Hepatocyte (in vitro differentiated cells): ENCODE results near the gene TAS2R10. TPM values are rescaled to one million over a fixed set of nuclear protein-coding genes. Genes with fewer than 3 reads are reported as not detected.

Experiments used
- DNase-seq: peaks from one replicate; pipeline ENCODE4 v3.0.0-alpha.2; 2016; ENCODE audit warnings: low spot score
- H2AFZ ChIP-seq: fragments of 200-600 bp; sonication (generic); 2 replicates; pipeline ENCODE4 v1.6.0; 2016; ENCODE audit warnings: antibody characterized with exemption, mild to moderate bottlenecking
- H3K27ac ChIP-seq: fragments of 200-600 bp; sonication (generic); 2 replicates; pipeline ENCODE4 v1.5.1; 2016; ENCODE audit warnings: mild to moderate bottlenecking
- H3K27me3 ChIP-seq: fragments of 200-600 bp; sonication (generic); 2 replicates; pipeline ENCODE4 v1.6.1; 2016
- H3K36me3 ChIP-seq: fragments of 200-600 bp; sonication (generic); replicated peaks from 2 replicates; pipeline ENCODE4 v1.5.1; 2016; ENCODE audit warnings: low read depth; ENCODE audit not compliant: insufficient read depth
- H3K4me1 ChIP-seq: fragments of 200-600 bp; sonication (generic); 2 replicates; pipeline ENCODE4 v1.5.1; 2016; ENCODE audit warnings: mild to moderate bottlenecking, moderate library complexity; ENCODE audit not compliant: insufficient read depth
- H3K4me2 ChIP-seq: fragments of 200-600 bp; sonication (generic); 2 replicates; pipeline ENCODE4 v1.6.0; 2016
- H3K4me3 ChIP-seq: fragments of 200-600 bp; sonication (generic); 2 replicates; pipeline ENCODE4 v1.5.1; 2016; ENCODE audit warnings: mild to moderate bottlenecking
- H3K79me2 ChIP-seq: fragments of 200-600 bp; sonication (generic); 2 replicates; pipeline ENCODE4 v1.6.0; 2017; ENCODE audit warnings: mild to moderate bottlenecking
- H3K9me2 ChIP-seq: fragments of 200-600 bp; sonication (generic); replicated peaks from 2 replicates; pipeline ENCODE4 v1.6.0; 2017; ENCODE audit warnings: mild to moderate bottlenecking; ENCODE audit not compliant: insufficient read depth
- H3K9me3 ChIP-seq: fragments of 200-600 bp; sonication (generic); 2 replicates; pipeline ENCODE4 v1.5.1; 2016; ENCODE audit warnings: low read depth, mild to moderate bottlenecking
- H4K20me1 ChIP-seq: fragments of 200-600 bp; sonication (generic); 2 replicates; pipeline ENCODE4 v1.6.0; 2016; ENCODE audit warnings: mild to moderate bottlenecking; ENCODE audit not compliant: insufficient read depth, poor library complexity, severe bottlenecking
- EZH2 ChIP-seq: fragments of 200-600 bp; sonication (generic); IDR thresholded peaks from 2 replicates; pipeline ENCODE4 v1.6.1; 2016; ENCODE audit warnings: antibody characterized with exemption, mild to moderate bottlenecking, borderline replicate concordance
- EZH2phosphoT487 ChIP-seq: fragments of 200-600 bp; sonication (generic); IDR thresholded peaks from one replicate; pipeline ENCODE4 v1.6.1; 2018; ENCODE audit warnings: antibody characterized with exemption, mild to moderate bottlenecking, low read depth, moderate library complexity; ENCODE audit not compliant: unreplicated experiment, severe bottlenecking
- WGBS: methylation state at CpG from one replicate; pipeline ENCODE4 v1.1.6; 2016; ENCODE audit warnings: low lambda C conversion rate; ENCODE audit errors: missing lambda C conversion rate; 5-methylcytosine and 5-hydroxymethylcytosine counted together
- polyA plus RNA-seq: library from polyadenylated mRNA; unstranded; fragments of >200 nt; fragmentation: Nextera tagmentation; extraction: Ambion mirVana; gene quantifications from 2 replicates; pipeline ENCODE4 v1.2.1, GENCODE V29; 2016
- total RNA-seq: library from RNA; depleted of rRNA; stranded (reverse); fragments of >200 nt; gene quantifications from 2 replicates; pipeline ENCODE4 v1.2.3, GENCODE V29; 2014
- TF ChIP-seq, protein P1 (sequence below): fragments of 200-600 bp; sonication (generic); IDR thresholded peaks from 2 replicates; pipeline ENCODE4 v1.5.1; 2016; ENCODE audit warnings: antibody characterized with exemption, mild to moderate bottlenecking; ENCODE audit not compliant: poor library complexity

TAS2R10 gene, protein sequence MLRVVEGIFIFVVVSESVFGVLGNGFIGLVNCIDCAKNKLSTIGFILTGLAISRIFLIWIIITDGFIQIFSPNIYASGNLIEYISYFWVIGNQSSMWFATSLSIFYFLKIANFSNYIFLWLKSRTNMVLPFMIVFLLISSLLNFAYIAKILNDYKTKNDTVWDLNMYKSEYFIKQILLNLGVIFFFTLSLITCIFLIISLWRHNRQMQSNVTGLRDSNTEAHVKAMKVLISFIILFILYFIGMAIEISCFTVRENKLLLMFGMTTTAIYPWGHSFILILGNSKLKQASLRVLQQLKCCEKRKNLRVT
- total RNA-seq (1.5 and 1.8 TPM in 2 replicates), polyA plus RNA-seq (not detected in 2 replicates)

GRCh38 chr12:10826258-10826657 is at the start of gene TAS2R10:
Gene TAS2R10, minus strand, starts transcription at chr12:10826358. Its CDS starts 89 bp downstream, at chr12:10826269.
- Histone ChIP-seq H3K4me3 (no peak within 1 kb of the TSS), H3K9me3 (no peaks in the 10 kb centered on the region), H4K20me1 (no peaks in the 10 kb centered on the region), H3K27ac (no peak within 1 kb of the TSS), H3K27me3 (no peaks in the 10 kb centered on the region), H3K4me1 (no peaks in the 10 kb centered on the region), H2AFZ (no peak within 1 kb of the TSS), H3K4me2 (no peak within 1 kb of the TSS), H3K79me2 (no peaks in the 10 kb centered on the region), H3K36me3 (no peaks in the 10 kb centered on the region), H3K9me2 (no peaks in the 10 kb centered on the region)
- TF ChIP-seq EZH2 (no peak), EZH2phosphoT487 (no peak)
- TF ChIP-seq, protein P1, sequence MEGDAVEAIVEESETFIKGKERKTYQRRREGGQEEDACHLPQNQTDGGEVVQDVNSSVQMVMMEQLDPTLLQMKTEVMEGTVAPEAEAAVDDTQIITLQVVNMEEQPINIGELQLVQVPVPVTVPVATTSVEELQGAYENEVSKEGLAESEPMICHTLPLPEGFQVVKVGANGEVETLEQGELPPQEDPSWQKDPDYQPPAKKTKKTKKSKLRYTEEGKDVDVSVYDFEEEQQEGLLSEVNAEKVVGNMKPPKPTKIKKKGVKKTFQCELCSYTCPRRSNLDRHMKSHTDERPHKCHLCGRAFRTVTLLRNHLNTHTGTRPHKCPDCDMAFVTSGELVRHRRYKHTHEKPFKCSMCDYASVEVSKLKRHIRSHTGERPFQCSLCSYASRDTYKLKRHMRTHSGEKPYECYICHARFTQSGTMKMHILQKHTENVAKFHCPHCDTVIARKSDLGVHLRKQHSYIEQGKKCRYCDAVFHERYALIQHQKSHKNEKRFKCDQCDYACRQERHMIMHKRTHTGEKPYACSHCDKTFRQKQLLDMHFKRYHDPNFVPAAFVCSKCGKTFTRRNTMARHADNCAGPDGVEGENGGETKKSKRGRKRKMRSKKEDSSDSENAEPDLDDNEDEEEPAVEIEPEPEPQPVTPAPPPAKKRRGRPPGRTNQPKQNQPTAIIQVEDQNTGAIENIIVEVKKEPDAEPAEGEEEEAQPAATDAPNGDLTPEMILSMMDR, result no peak
- 92% methylated on average over 3 of the region's 3 CpGs for WGBS
- no peak for DNase-seq

DNA sequence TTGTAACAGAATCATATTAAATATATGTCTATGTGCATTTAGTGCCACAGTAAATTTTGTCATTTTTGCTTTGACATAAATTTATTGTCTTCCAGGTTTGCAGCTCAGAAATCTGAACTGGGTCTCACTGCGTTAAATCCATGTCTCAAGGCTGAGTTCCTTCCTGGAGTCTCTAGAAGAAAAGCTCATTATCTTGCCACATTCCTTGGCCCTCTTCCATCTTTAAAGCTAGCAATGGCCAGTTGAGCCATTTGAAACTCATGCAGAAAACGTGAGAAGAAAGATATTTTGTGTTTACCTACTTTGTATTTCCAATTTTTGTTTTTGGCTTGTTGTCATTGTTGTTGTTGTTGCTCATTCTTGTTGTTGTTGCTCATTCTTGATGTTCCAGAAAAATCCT is 47.2 kb upstream of the TAS2R10 start:
- no peaks in the 10 kb centered on the region for H3K36me3 ChIP-seq
- no peaks in the 10 kb centered on the region for H3K9me3 ChIP-seq
- no peak overlapping the region for H3K4me3 ChIP-seq
- no peaks in the 10 kb centered on the region for H3K27me3 ChIP-seq
- DNase-seq, result no peak
- no peak overlapping the region for H3K4me2 ChIP-seq
- no peaks in the 10 kb centered on the region for H3K4me1 ChIP-seq
- no peak overlapping the region for H2AFZ ChIP-seq
- WGBS, result 82% methylated on average over 2 of the region's 2 CpGs
- TF ChIP-seq EZH2phosphoT487 (no peak), EZH2 (no peak)
- TF ChIP-seq, protein P1, result no peak
- H4K20me1 ChIP-seq, result no peaks in the 10 kb centered on the region
- H3K79me2 ChIP-seq, result no peaks in the 10 kb centered on the region
- H3K9me2 ChIP-seq, result no peaks in the 10 kb centered on the region
- no peak overlapping the region for H3K27ac ChIP-seq

GRCh38 chr12:10867381-10867780 is 41.2 kb upstream of the TAS2R10 start:
- Histone ChIP-seq H3K9me3 (no peaks in the 10 kb centered on the region), H3K4me2 (no peak overlapping the region), H3K27ac (no peak overlapping the region), H3K4me1 (no peaks in the 10 kb centered on the region), H2AFZ (no peak overlapping the region), H3K79me2 (no peaks in the 10 kb centered on the region), H3K36me3 (no peaks in the 10 kb centered on the region), H4K20me1 (no peaks in the 10 kb centered on the region), H3K9me2 (no peaks in the 10 kb centered on the region), H3K4me3 (no peak overlapping the region), H3K27me3 (no peaks in the 10 kb centered on the region)
- 69% methylated on average over 2 of the region's 2 CpGs for WGBS
- no peak for DNase-seq
- no peak for TF ChIP-seq EZH2
- TF ChIP-seq, protein P1, result peak; percentile 37
- no peak for TF ChIP-seq EZH2phosphoT487
